ENCODE results near the gene TUBB1. TPM values are rescaled to one million over a fixed set of nuclear protein-coding genes. Genes with fewer than 3 reads are reported as not detected.
A peak's percentile ranks its signal among the peaks of the same experiment; 100 is the strongest.

Gene TUBB1
- total RNA-seq, 1 donor from 2014 or later, result not detected

GRCh38 chr20:59050437-59050836 is 31.2 kb downstream of the TUBB1 start:
- H3K4me3 Mint-ChIP-seq (ENCODE audit: unreplicated experiment), result no peak overlapping the region

DNA sequence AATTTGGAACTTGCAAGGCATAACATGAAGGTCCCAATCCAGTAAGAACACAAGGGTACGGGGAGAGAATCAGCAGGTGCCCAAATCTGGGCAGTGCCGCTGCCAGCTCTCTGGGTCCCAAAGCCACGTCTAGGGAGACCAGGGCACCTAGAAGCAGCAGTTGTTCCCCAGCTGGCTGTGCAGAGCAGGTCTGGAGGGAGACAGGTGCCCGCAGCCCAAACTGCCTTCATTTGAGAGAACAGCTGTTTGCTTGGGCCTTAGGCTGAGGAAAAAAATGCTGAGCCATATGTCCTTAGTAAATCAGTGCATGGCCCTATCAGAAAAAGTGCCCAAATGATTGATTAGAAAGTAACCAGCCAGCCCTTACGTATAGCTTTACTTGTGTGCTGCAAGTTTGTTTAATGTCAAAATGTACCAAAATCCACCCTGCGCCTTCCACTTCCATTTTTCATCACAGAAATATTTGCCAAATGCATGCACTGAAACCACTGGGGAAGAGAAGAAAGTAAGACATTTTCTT is 32.5 kb downstream of the TUBB1 start:
- Histone ChIP-seq H3K4me1 (ENCODE audit: insufficient read depth, low read length) (no peaks in the 10 kb centered on the region), H3K9me3 (ENCODE audit: insufficient read depth, low read depth, low read length) (no peaks in the 10 kb centered on the region), H2AFZ (ENCODE audit: low read depth, low read length) (no peak overlapping the region), H3K27ac (ENCODE audit: low read depth, low read length) (no peak overlapping the region), H3K79me2 (ENCODE audit: insufficient read depth, low read length) (no peaks in the 10 kb centered on the region), H3K27me3 (ENCODE audit: insufficient read depth, low read length) (peaks cover 13% of the 10 kb centered on the region), H4K20me1 (ENCODE audit: insufficient read depth, low read length) (no peaks in the 10 kb centered on the region), H3K9ac (ENCODE audit: low read length) (no peak overlapping the region), H3K36me3 (ENCODE audit: insufficient read depth, low read length) (no peaks in the 10 kb centered on the region), H3K4me2 (ENCODE audit: low read length) (no peak overlapping the region), H3K4me3 (ENCODE audit: insufficient read depth, low read depth, low read length) (no peak overlapping the region)
- H3K9me3 Mint-ChIP-seq (ENCODE audit: unreplicated experiment), result peaks cover 2% of the 10 kb centered on the region
- H3K4me3 Mint-ChIP-seq (ENCODE audit: unreplicated experiment), result no peak overlapping the region
- FAIRE-seq, result no peak
- H3K27me3 Mint-ChIP-seq (ENCODE audit: low read depth, unreplicated experiment), result peaks cover 6% of the 10 kb centered on the region
- no peak for DNase-seq (ENCODE audit: low read depth)
- no peaks in the 10 kb centered on the region for H3K36me3 Mint-ChIP-seq (ENCODE audit: low read depth, unreplicated experiment)
- TF ChIP-seq, protein P1, sequence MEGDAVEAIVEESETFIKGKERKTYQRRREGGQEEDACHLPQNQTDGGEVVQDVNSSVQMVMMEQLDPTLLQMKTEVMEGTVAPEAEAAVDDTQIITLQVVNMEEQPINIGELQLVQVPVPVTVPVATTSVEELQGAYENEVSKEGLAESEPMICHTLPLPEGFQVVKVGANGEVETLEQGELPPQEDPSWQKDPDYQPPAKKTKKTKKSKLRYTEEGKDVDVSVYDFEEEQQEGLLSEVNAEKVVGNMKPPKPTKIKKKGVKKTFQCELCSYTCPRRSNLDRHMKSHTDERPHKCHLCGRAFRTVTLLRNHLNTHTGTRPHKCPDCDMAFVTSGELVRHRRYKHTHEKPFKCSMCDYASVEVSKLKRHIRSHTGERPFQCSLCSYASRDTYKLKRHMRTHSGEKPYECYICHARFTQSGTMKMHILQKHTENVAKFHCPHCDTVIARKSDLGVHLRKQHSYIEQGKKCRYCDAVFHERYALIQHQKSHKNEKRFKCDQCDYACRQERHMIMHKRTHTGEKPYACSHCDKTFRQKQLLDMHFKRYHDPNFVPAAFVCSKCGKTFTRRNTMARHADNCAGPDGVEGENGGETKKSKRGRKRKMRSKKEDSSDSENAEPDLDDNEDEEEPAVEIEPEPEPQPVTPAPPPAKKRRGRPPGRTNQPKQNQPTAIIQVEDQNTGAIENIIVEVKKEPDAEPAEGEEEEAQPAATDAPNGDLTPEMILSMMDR (IDR thresholded peaks at IDR 0.05; ENCODE audit: insufficient read depth, low read depth, low read length), result no peak
- TF ChIP-seq EZH2 (IDR thresholded peaks at IDR 0.05; ENCODE audit: insufficient read depth, low read length), result no peak
- H3K27ac Mint-ChIP-seq (ENCODE audit: unreplicated experiment), result no peak overlapping the region
- peaks cover 9% of the 10 kb centered on the region for H3K4me1 Mint-ChIP-seq (ENCODE audit: low read depth, unreplicated experiment)

More at GRCh38 chr20:59050437-59050836, 31.2 kb downstream of the TUBB1 start:
- Histone ChIP-seq H3K4me2 (ENCODE audit: low read length) (no peak overlapping the region), H3K36me3 (ENCODE audit: insufficient read depth, low read length) (no peaks in the 10 kb centered on the region), H4K20me1 (ENCODE audit: insufficient read depth, low read length) (no peaks in the 10 kb centered on the region), H3K27ac (ENCODE audit: low read depth, low read length) (no peak overlapping the region), H3K4me1 (ENCODE audit: insufficient read depth, low read length) (no peaks in the 10 kb centered on the region), H2AFZ (ENCODE audit: low read depth, low read length) (no peak overlapping the region), H3K9me3 (ENCODE audit: insufficient read depth, low read depth, low read length) (no peaks in the 10 kb centered on the region), H3K79me2 (ENCODE audit: insufficient read depth, low read length) (no peaks in the 10 kb centered on the region), H3K27me3 (ENCODE audit: insufficient read depth, low read length) (peaks cover 13% of the 10 kb centered on the region), H3K9ac (ENCODE audit: low read length) (no peak overlapping the region), H3K4me3 (ENCODE audit: insufficient read depth, low read depth, low read length) (no peak overlapping the region)
- H3K9me3 Mint-ChIP-seq (ENCODE audit: unreplicated experiment), result peaks cover 2% of the 10 kb centered on the region
- no peak for FAIRE-seq
- TF ChIP-seq, protein P1 (IDR thresholded peaks at IDR 0.05; ENCODE audit: insufficient read depth, low read depth, low read length), result no peak
- TF ChIP-seq EZH2 (IDR thresholded peaks at IDR 0.05; ENCODE audit: insufficient read depth, low read length), result no peak
- no peaks in the 10 kb centered on the region for H3K36me3 Mint-ChIP-seq (ENCODE audit: low read depth, unreplicated experiment)
- peaks cover 9% of the 10 kb centered on the region for H3K4me1 Mint-ChIP-seq (ENCODE audit: low read depth, unreplicated experiment)
- H3K27me3 Mint-ChIP-seq (ENCODE audit: low read depth, unreplicated experiment), result peaks cover 6% of the 10 kb centered on the region
- no peak overlapping the region for H3K27ac Mint-ChIP-seq (ENCODE audit: unreplicated experiment)
- no peak for DNase-seq (ENCODE audit: low read depth)

DNA sequence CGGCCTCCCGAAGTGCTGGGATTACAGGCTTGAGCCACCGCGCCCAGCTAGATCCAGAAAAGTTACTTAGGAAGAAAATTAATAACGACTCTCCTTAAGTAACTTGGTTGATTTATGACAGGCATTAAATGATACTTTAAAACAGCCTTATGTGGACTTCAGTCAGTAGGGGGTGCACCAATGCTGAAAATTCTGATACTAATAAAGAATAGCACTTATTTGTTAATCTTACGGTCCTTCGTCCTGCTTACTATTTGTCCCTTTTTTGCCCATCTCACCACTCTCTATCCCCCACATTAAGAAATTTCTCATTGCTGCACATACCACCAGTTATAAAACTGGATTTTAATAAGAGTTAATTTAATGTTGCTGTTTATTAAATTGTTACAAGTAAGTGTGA is 36.1 kb downstream of the TUBB1 start:
- Mint-ChIP-seq H3K36me3 (ENCODE audit: low read depth, unreplicated experiment) (no peaks in the 10 kb centered on the region), H3K4me1 (ENCODE audit: low read depth, unreplicated experiment) (no peaks in the 10 kb centered on the region), H3K27ac (ENCODE audit: unreplicated experiment) (no peak overlapping the region), H3K9me3 (ENCODE audit: unreplicated experiment) (no peaks in the 10 kb centered on the region), H3K27me3 (ENCODE audit: low read depth, unreplicated experiment) (peaks cover 6% of the 10 kb centered on the region), H3K4me3 (ENCODE audit: unreplicated experiment) (no peak overlapping the region)
- no peak overlapping the region for H2AFZ ChIP-seq (ENCODE audit: low read depth, low read length)
- TF ChIP-seq, protein P1 (IDR thresholded peaks at IDR 0.05; ENCODE audit: insufficient read depth, low read depth, low read length), result peak; percentile 39
- TF ChIP-seq EZH2 (IDR thresholded peaks at IDR 0.05; ENCODE audit: insufficient read depth, low read length), result no peak
- H3K36me3 ChIP-seq (ENCODE audit: insufficient read depth, low read length), result no peaks in the 10 kb centered on the region
- FAIRE-seq (no peak), DNase-seq (ENCODE audit: low read depth) (no peak)
- no peaks in the 10 kb centered on the region for H3K79me2 ChIP-seq (ENCODE audit: insufficient read depth, low read length)
- H3K4me2 ChIP-seq (ENCODE audit: low read length), result no peak overlapping the region
- no peak overlapping the region for H3K27ac ChIP-seq (ENCODE audit: low read depth, low read length)
- peaks cover 13% of the 10 kb centered on the region for H3K27me3 ChIP-seq (ENCODE audit: insufficient read depth, low read length)
- no peak overlapping the region for H3K4me3 ChIP-seq (ENCODE audit: insufficient read depth, low read depth, low read length)
- no peaks in the 10 kb centered on the region for H3K4me1 ChIP-seq (ENCODE audit: insufficient read depth, low read length)
- H3K9me3 ChIP-seq (ENCODE audit: insufficient read depth, low read depth, low read length), result no peaks in the 10 kb centered on the region
- no peaks in the 10 kb centered on the region for H4K20me1 ChIP-seq (ENCODE audit: insufficient read depth, low read length)
- no peak overlapping the region for H3K9ac ChIP-seq (ENCODE audit: low read length)

Measured in astrocyte (in vitro differentiated cells and primary cell).